SU-DHL-6 (cell line): ENCODE data around the gene RNF113B.

Experiments used
- EZH2phosphoT487 ChIP-seq: fragments of 200-600 bp; sonication (generic), shearing (Covaris generic); conservative IDR thresholded peaks from 2 replicates; pipeline ENCODE4 v1.6.1; 2018; ENCODE audit warnings: mild to moderate bottlenecking, antibody characterized with exemption, low read length, moderate library complexity, mixed read lengths
- TF ChIP-seq, protein P1 (sequence below): fragments of 200-600 bp; sonication (generic); IDR thresholded peaks from one replicate; pipeline ENCODE4 v1.5.1; 2017; ENCODE audit warnings: antibody characterized with exemption, mild to moderate bottlenecking, low read length, moderate library complexity; ENCODE audit not compliant: insufficient read depth, poor library complexity, severe bottlenecking

DNA sequence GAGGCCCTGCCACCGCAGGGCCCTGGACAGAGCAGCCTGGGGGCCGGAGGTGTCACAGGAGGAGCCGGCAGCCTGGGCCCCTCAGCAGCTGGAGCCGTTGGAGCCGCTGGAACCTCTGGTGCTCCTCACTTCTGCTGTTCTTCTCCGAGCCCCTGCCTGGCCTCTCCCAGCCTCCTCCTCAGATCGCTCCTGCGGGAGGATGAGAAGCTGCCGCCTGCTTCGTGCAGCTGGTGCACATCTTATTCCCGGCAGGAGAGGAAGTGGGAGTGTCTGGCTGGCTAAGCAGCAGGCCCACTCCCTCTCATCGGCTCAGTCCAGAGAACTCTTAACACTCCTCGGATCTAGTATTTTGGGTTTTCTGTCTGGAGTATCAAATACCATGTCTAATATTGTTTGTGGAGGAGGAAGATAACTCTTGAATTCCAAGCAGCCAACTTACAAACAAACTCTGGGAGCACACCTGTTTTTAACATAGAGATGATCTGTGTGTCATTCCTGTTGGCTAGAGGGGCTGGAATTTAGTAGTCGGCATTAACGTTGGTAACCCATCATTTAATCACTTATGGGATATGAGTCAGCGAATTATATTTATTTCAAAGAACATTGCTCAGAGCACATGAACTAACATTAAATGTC, 37.1 kb upstream of the RNF113B start:
- TF ChIP-seq, protein P1, sequence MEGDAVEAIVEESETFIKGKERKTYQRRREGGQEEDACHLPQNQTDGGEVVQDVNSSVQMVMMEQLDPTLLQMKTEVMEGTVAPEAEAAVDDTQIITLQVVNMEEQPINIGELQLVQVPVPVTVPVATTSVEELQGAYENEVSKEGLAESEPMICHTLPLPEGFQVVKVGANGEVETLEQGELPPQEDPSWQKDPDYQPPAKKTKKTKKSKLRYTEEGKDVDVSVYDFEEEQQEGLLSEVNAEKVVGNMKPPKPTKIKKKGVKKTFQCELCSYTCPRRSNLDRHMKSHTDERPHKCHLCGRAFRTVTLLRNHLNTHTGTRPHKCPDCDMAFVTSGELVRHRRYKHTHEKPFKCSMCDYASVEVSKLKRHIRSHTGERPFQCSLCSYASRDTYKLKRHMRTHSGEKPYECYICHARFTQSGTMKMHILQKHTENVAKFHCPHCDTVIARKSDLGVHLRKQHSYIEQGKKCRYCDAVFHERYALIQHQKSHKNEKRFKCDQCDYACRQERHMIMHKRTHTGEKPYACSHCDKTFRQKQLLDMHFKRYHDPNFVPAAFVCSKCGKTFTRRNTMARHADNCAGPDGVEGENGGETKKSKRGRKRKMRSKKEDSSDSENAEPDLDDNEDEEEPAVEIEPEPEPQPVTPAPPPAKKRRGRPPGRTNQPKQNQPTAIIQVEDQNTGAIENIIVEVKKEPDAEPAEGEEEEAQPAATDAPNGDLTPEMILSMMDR = no peak
- TF ChIP-seq EZH2phosphoT487 = no peak
